HUDEP-2 (cell line): ENCODE measurements around the gene RCAN2.
"Not testable (repeated sequence)": the region's sequence is repeated elsewhere in the genome, so short reads cannot be mapped to it uniquely, and the experiment has no call there.

Source experiments
- DNase-seq, 76 experiments: peaks; one replicate each; lab custom pipeline; 2025; ENCODE audit not compliant: unreplicated experiment in 76 of 76; lab: John Stamatoyannopoulos, UW

RCAN2 gene

DNA sequence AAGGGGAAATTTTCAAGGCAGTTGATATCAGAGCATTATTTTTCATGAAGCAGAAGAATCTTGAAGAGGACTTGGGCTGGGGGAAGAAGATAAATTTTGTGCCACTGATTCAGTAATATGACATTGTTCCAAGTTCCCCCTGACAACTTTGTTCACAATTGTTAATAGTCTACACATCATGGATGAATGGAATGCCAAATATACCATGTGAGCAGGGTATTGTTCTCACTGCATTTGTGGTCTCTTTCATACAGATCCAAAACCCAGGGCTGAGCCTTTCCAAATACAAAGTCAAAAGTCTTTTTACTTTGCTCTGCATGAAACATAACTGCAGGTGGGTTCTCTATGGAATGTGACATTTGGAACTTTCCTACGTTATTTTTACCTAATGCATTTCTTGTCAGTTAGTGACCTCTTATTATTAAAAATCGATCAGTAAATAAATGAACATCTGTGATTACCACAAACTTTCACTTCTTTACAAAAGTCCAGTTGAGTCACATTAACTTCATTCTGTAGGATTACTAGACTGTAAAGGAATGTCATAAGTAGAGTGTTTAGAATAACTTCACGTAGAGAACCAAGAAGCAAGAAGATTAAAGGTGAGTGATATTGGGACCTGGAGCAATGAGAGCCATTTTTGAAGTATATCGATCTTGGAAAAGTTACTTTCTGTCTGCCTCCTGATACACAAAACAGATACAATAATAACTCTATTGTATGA is 100.9 kb downstream of the RCAN2 start:
- no peak for DNase-seq

DNA sequence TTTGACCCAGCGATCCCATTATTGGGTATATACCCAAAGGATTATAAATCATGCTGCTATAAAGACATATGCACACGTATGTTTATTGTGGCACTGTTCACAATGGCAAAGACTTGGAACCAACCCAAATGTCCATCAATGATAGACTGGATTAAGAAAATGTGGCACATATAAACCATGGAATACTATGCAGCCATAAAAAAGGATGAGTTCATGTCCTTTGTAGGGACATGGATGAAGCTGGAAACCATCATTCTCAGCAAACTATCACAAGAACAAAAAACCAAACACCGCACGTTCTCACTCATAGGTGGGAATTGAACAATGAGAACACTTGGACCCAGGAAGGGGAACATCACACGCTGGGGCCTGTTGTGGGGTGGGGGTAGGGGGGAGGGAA is 103.5 kb downstream of the RCAN2 start:
- DNase-seq: not testable (repeated sequence)

DNA sequence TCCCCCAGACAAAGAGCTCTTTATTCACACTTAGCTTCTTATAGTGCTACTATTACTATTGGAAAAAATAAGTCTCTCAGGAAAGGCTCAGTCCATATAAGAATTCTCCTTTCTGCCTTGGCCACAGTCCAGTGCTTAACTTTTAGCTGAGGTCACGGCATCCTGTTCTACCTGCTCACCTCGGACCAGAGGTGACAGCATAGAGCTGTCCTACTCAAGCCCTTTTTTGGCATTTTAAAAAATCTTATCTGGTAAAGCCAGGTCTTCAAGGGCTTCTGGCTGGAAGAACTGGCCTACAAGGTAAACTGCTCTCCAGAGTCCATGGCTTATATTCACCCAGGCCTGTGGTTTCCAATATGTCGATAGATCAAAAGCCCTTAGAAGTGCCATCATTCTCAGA is 109.7 kb downstream of the RCAN2 start:
- no peak for DNase-seq

DNA sequence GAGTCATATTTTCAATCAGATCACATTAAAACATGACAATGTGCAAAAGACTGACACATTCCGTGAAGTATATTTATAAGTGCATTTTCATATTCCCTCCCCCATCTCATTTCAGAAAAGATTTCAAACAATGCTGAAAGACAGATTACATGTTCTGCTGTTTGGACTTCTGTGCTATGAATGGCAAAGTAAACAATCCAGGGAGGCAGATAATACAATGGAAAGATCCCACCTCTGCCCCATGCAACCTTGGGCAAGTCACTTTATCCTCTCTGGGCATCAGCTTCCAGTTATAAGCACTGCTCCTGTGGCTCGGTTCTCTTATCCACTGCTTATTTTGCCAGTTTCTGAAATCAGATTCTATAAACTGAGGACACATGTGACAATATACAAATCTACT is 110.2 kb downstream of the RCAN2 start:
- DNase-seq: no peak

DNA sequence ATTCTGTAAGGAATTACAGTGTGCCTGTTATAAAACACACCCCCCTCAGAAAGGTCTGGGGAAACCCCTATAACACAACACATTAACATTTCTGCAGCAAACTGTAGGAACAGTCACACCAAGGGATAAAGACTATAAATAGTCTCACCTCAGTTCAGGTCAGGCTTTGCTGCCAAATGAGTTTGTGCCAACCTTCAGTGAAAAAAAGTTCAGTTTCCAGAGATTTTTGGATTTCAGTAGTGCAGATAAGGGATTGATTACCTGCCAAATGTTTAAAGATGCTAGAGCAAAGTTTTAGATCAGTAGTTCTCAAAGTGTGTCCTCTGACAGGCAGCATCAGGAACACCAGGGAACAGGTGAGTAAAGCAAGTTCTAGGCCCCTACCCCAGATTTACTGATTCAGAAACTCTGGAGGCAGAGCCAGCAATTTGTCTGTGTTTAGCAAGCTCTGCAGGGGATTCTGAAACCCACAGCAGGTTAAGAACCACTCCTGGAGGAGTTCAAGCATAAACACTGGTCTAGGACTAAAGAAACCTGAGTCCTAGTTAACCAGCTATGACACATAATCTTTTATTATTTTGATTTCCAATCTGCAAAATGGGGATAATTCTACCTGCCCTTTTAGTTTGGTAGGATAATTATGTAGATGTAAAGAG is 111.0 kb downstream of the RCAN2 start:
- no peak for DNase-seq

DNA sequence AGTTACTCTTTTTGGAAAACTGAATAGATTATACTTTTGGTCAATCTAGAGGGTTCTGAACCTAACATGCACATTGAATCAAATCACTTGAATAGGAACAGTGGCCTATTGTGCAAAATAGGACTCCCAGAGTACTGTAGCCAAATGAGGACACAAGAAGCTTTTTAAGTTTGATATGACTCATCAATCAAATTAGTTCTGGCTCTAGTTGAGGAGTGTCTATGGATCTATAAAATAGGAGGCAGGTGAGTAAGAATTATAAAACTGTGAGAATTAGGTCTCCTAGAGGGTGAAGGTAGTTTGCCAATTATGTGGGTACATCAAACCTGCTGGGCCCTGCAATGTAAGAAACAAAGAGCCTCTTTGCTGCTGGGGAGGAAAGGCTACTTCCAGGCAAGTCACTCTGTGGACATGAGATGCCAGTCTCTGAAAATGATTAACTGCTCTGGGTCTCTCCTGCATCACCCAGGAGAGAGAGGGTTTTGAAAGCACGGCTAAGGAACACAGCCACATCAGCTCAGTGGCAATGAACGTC is 112.3 kb downstream of the RCAN2 start:
- no peak for DNase-seq

DNA sequence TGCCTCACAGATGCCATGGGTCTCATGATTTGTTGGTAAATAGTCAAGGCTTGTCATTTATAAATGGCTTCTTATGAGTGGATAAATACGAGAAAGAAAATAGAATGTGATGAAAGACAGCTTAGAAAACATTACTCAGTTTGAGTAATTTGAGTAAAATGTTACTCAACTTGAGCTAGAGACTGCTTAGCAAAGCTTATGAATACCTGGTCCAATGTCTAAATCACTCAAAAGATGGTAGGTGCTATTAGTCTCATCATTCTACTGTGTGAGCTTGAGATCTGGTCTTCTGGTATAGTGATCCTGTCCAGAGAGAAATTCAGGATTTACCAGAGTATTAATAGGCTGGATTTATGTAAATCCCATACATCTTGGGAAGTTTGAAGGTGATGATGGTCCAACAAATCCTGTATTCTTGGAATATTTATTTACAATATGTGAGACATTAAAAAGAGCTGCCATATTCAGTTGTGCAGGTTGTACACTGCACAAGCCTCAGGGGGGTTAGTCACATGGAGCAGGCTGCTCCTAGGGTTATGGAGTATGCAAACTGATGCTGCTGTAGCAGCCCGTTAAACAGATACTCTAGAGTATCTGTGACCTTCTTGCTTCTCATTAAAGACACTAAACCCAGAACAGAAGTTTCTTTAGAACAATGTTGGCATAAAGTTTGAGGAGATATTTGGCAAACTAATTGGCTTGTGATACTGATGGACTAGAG is 112.9 kb downstream of the RCAN2 start:
- no peak for DNase-seq

GRCh38 chr6:46377209-46377608 is 114.0 kb downstream of the RCAN2 start:
- DNase-seq: no peak

DNA sequence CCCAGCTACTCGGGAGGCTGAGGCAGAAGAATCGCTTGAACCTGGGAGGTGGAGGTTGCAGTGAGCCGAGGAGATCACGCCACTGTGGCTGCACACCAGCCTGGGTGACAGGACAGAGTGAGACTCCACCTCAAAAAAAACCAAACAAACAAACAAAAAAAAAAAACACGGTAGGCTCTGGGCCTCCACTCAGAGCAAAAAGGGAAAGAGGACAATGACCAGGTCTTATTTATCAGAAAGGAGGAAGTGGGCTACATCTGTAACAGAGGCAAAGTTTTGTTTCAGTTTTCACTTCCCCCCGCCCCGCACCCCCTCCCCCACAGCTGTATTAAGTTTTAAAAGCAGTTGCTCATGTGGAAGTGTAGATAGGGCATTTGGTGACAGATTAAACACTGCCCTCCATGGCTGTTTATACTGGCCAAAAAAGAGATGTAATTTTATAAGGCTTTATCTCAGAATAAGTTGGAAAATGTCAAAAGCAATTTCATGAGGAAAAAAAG is 114.6 kb downstream of the RCAN2 start:
- DNase-seq: no peak

- no peak for DNase-seq
Measured at GRCh38 chr6:46370622-46371021, 120.6 kb downstream of the RCAN2 start.

DNA sequence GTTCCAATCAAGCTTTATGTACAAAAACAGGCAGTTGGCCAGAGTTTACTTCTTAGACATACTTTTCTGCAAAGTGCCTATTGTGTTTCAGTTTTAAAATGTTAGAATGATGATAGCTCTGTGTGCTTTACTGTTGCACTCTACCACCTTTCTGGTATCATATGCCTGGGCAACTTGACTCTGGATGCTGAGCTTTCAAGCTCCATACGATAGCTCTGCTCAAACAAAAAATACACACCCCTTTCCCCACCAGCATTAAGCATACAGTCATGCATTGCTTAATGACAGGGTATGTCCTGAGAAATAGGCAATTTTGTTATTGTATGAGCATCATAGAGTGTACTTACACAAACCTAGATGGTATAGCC is 123.1 kb downstream of the RCAN2 start:
- no peak for DNase-seq

DNA sequence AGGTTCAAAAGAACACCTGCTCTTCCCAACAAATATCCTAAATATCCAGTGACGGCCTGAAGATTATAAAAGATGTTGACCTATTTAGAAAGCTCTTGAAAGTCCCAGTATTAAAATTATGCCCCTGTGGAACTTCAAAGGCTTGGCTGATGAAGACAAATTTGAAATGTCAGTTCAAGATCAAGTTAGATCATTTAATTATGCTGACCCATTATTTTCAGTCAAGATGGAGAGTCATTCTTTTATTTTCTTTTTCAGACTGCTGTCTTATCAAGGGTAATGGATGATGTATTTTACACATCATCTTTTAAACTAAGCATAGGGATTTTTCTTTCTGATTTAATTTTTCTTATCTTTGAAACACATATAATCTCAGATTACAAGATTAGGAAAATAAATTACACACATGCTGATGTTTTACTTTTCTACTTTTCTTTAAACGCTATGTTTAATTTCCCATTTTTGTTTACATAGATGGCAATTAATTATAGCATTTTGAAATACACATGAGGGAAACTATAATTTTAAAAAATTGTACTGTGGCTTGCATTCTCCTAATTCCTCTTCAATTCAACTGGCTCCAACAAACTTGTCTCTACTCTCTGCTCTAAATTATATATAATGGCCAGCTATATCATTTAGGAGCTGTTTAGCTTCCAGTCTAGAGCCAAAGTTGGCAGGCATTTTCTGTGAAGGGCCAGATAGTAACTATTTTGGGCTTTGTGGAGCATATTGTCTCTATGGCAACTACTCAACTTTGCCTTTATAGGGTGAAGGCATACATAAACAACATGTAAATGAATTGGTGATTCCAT is 123.7 kb downstream of the RCAN2 start:
- DNase-seq: no peak

DNA sequence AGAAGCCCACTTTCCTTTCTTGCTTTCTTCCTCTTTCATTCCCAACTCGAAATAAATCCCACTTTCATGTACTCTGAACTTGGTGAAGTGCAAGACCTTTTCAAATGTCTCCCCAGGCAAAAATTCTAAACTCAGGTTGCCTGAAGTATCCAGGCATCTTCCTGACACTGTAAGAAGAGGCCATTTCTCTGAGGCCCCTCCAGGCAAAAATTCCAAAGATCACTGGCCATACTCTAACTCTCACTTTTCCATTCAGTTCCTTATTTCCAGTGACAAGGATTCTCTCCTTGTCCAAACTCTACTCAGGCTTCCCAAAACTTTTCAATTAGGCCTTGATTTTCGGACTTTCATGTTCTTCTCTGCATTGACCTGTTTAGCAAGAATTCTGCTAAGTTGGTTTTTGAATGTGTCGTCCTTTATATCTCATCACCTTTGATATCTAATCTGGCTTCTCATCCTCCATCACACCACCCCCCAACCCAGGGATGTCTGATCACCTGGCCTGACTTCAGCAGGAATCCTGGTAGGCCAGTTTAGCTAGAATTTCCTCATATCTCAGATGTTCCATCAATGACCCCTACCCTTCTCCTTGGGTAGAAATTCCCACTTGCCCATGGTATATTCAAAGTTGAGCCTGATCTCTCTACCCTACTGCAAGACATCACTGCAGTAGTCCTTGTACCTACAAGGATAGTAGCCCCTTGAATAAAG is 124.9 kb downstream of the RCAN2 start:
- DNase-seq: no peak

DNA sequence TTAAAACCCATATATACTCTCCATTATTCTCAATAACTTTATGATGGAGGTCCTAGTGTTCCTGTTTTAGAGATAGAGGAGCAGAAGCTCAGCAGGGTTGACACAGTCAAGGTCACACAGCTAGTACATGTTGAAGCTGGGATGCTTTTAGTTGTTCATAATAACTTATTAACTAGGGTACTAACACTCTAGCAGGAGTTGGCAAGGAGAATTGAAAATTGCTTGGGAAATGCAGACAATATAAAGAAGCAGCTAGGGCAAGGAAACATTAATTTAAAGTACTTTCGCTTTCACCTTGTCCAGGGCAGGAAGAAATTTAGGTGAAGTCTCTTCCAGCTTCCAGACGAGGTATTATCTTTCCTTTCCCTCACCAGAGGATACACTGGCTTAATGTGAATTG is 133.7 kb downstream of the RCAN2 start:
- DNase-seq: no peak

DNA sequence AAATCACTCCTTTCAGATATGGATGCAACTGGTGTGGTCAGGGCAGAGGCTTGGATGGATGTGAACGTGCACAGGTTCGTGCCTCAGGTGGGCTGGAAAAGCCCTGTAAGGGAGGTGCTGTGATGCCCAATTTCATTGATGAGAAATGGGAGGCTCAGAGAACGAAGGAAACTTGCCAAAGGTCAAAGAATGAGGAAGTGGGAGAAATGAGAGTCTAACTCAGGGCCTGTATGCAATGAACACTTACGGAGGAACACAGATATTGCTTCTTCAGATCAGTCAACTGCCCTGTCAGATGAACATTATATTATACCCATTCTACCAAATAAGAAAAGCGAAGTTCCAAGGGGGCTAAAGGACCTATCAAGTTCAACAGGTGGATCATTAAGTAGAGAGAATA is 134.7 kb downstream of the RCAN2 start:
- DNase-seq: no peak

DNA sequence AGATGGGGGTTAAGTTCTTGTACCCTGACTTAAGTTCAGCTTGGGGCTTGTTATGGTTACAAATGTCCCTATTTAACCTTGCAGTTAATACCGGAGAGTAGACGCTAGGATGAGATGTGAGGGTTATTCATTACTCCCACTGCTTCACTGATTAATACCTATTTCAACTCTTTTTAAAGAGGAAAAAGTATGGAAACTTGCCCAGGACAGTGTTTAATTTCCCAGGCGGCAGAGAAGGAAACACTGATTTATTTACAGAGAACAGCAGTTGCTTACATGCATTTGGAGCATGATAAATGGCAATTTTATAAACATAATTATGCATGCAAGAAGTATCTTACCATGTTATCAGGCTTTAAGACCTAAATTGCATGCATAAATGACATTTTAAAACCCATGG is 137.7 kb downstream of the RCAN2 start:
- DNase-seq: no peak

- DNase-seq: no peak
Measured at GRCh38 chr6:46352541-46353268, 138.5 kb downstream of the RCAN2 start.

DNA sequence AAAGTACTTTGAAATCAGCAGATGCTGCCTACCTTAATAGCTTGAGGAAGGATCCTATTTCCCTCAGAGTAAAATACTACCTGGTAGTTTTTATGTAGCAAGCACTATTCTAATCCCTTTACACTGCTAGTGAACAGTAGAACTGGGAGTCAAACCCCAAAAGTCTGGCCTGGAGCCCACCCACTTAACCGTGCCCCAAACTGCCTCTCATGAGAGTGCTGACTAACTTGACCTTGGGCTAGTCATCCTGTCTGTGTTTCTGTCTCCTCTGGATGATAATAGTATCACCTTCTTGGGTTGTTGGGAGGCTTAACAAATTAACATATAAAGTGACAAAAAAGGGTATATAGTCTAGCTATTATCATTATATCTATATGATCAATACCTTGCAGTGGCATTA is 140.5 kb downstream of the RCAN2 start:
- no peak for DNase-seq

DNA sequence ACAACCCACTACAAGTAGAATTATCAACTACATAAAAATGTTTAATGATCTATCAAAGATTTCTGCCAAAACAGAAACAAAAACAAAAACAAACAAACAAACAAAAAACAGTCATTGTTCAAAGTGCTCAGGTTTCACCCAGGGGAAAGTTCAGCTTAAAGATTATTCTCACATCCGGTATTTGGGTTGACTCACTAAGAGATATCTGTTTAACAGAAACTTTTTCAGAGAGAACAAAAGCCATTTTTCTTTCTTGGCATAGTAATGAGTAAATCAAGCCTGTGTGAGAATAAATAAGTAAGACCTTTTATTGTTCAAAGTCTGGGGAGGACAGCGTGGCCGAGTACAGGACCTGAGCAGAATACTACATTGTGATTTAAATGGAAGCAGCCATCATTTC is 143.6 kb downstream of the RCAN2 start:
- no peak for DNase-seq
